ENCODE data around the gene FBXW8.

Gene FBXW8

DNA sequence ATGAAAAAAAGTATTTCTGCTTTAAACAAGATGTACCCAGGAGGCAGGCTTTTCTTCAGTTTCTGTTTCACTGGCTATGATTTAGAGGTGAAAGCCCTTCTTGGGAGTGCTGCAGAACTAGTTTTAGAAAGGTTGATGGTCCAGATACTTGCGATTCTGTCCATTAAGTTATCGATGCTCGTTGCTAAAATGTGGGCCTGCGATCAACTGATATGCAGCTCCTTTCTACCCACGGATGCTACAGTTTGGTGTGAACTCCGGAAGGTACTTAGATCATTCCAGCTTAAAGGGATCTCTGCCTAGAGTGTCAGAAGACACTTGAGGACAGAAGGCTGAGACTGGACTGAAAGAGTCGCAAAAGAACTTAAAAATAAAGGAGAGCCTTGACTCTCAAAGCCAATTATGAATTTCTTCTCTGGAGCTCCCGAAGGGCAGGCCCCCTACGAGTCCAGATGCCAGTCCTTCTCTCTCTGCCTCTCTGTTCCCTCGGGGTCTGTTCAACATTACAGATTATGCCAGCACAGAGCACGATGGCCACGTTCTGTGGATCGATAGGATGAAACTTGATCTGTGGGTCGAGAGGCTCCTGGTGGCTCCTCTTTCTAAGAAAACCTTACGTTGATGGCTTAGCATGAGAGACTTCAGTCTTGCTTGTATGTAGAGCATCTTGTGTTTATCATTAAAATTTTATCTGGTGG lies 40.0 kb downstream of the FBXW8 start:
- TF ChIP-seq, protein P1, sequence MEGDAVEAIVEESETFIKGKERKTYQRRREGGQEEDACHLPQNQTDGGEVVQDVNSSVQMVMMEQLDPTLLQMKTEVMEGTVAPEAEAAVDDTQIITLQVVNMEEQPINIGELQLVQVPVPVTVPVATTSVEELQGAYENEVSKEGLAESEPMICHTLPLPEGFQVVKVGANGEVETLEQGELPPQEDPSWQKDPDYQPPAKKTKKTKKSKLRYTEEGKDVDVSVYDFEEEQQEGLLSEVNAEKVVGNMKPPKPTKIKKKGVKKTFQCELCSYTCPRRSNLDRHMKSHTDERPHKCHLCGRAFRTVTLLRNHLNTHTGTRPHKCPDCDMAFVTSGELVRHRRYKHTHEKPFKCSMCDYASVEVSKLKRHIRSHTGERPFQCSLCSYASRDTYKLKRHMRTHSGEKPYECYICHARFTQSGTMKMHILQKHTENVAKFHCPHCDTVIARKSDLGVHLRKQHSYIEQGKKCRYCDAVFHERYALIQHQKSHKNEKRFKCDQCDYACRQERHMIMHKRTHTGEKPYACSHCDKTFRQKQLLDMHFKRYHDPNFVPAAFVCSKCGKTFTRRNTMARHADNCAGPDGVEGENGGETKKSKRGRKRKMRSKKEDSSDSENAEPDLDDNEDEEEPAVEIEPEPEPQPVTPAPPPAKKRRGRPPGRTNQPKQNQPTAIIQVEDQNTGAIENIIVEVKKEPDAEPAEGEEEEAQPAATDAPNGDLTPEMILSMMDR (conservative IDR thresholded peaks at IDR 0.05) = no peak
- no peak overlapping the region for H3K27ac ChIP-seq

DNA sequence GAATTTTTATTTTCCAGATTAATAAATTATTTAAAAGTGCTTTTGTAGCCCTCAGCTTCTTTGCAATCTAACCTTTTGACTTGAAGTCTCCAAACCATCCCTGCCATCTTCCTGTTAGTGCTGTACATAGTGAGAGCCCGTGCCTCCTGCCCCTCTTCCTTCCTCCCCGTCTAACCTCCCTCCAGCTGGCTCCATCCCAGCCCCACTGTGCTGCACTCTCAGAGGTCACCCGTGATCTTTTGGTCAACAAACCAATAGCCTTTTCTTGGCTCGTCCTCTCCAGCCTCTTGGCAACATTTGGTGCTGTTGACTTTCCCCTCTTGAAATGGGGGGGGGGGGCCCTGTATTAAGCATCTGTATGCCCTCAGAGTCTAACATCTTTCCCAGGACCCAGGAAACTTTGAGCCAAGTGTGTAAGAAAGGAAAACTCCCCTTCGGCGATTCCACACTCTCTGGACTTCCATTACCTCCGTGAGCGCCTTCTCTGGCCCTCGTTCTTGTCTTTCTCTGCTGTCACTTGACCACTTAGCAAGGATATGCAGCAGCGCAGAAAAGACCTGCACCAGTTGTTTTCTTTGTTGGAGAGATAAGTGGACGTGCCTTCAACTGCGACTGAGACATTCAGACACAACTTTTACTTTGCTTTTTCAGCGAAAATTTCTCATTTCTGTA lies 44.1 kb downstream of the FBXW8 start:
- TF ChIP-seq, protein P1 (conservative IDR thresholded peaks at IDR 0.05) = no peak
- peak overlapping the region; percentile 30 for H3K27ac ChIP-seq

DNA sequence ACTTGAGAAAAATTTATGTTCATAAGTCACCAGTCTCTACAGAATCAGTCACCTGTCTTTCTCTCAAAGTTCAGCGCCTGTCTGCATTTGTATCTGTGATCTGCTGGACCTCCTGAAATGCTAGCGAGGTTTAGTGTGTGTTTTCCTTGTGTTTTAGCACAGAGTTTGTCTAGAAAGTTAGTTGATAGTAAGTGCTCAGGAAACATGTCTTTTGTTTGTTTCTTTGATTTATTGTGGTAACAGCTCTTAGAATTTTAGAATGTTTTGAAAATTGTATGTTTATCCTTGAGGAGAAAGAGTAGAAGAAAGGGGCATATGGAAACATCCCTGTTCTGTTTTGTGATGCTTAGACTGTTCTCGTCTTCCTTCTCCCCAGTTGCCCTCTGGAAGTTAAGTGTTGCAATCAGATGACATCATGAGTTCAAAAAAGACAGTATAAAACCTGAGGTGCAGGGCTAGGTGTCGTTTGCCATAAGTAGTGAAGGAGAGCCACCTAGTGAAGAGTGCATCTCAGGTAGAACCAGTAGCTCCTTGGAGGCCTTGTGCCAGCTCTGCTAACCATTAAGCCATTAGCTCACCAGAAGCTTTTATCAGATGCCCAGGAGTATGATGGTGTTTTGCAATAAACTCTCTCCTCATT lies 44.8 kb downstream of the FBXW8 start:
- TF ChIP-seq, protein P1 (conservative IDR thresholded peaks at IDR 0.05) = peak; percentile 80
- H3K27ac ChIP-seq = peak overlapping the region; percentile 30

DNA sequence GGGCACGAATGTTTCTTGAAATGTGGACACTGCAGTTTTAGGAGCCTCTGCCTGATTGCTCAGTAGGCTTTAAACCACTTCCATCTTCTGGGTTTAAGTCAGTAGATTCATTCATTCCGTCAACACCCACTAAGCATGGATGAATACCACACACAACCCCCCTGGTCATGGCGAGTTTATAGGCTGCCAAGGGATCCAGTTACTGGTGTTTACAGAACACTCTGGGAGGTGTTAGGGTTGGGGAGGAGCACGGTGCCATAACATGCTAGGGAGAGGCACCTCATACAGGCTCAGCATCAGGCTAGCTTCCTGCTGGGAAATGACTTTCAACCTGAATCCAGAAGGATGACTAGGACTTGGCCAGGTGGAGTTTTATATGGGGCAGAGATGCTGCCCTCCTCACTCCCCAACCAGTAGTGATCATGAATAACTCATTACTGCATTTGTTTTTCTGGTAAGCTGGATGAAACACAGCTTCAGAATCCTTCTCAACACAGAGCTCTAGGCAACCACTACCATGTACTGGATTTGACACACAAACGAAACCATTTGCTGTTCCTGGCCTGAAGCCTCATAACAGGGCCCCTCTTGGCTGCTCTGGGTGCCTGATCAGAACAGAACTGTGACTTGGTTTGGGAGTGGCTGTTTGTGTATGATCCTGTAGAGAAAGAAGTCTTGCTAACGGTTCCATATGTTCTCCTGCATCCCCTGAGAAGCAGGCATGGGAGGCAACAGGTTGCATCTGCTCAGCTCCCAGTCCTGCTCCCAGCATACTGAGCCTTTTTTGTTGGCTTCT lies 47.9 kb downstream of the FBXW8 start:
- no peak overlapping the region for H3K27ac ChIP-seq
- TF ChIP-seq, protein P1 (conservative IDR thresholded peaks at IDR 0.05) = no peak

DNA sequence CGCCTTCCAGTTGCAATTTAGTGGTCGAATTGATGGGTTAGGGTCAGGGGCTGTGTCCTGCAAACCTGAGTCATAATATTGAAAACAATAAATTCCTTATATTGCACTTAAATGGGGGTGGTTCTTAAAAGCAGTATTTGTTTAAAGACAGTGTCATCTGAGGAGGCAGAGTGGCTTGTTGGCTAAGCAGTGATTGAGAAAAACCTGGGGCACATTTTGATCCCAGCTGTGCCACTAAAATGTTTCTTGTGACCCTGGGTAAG lies 48.4 kb downstream of the FBXW8 start:
- H3K27ac ChIP-seq = no peak overlapping the region
- TF ChIP-seq, protein P1 (conservative IDR thresholded peaks at IDR 0.05) = no peak

DNA sequence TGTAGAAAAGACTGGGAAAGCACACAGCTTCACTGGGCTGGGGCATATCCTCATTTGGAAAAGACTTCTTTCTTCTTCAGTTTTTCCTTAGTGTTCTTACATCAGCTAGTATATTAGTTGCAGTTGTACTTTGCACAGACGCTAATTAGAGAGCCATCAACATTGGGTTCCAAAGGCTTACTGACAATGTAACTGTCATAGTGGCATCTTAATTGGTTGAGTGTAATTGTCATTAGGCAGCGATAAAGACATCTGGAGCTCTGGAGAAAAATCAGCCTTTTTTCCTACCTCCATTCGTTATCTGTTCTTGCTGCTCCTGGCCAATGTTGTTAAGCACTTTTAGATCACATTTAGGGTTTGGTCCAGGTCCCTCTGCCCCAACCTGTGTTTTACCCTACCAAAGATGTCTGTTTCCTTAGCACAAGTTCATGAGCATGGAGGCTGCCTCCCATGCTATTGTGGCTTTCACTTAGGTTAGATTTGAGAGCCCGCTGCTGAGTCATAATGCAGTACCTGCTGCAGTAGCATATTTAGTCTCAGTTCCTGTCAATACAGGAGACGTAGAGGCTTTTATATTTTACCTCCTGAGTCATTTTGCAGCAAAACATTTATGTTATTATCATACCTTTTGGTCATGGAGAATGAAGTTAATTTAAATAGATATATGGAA lies 49.2 kb downstream of the FBXW8 start:
- TF ChIP-seq, protein P1 (conservative IDR thresholded peaks at IDR 0.05) = no peak
- H3K27ac ChIP-seq = no peak overlapping the region

Measured in VCaP (cell line).